GM06990 (cell line): ENCODE results near the gene TNN.

ENCODE experiments used
- DNase-seq: peaks from one replicate; pipeline ENCODE4 v3.0.0-alpha.2; 2011; ENCODE audit not compliant: insufficient read length; ENCODE audit errors: extremely low read depth
- H3K27me3 ChIP-seq: replicated peaks from 2 replicates; pipeline ENCODE4 v1.6.0; 2011; ENCODE audit warnings: low read length; ENCODE audit not compliant: control insufficient read depth, insufficient read depth
- H3K36me3 ChIP-seq: 2 replicates; pipeline ENCODE4 v1.5.1; 2011; ENCODE audit warnings: low read length; ENCODE audit not compliant: control insufficient read depth, insufficient read depth
- H3K4me3 ChIP-seq: replicated peaks from 2 replicates; pipeline ENCODE4 v1.5.1; 2011; ENCODE audit warnings: low read depth, mild to moderate bottlenecking, control low read depth, low read length
- TF ChIP-seq, protein P1 (sequence below): IDR thresholded peaks from 2 replicates; pipeline ENCODE4 v1.5.1; 2011; ENCODE audit warnings: low read length, control low read depth, mild to moderate bottlenecking, inconsistent platforms; ENCODE audit not compliant: insufficient read depth, poor library complexity, severe bottlenecking

The TNN gene

DNA sequence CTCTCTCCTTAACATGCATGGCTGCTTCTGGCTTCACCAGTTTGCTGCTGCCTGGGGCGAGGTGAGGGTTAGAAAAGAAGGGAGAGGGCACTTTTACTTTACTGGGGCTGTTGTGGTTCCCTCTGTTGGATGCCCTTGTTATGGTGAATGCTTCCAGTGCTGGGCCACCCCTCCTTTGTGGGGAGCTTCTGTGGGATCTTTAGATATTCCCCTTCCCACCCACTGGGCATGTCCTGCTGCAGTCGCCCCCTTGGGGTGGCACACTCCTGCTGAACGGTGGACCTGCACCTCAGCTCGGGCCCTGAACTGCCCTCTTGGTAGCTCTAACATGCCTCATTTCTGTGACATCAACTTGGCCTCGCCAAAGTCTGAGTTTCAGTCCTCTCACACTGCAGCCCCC is 6.0 kb downstream of the TNN start:
- Histone ChIP-seq H3K27me3 (no peaks in the 10 kb centered on the region; the same call in 1 of the 2 replicates), H3K36me3 (no peaks in the 10 kb centered on the region), H3K4me3 (no peak overlapping the region)
- no peak for DNase-seq
- TF ChIP-seq, protein P1, sequence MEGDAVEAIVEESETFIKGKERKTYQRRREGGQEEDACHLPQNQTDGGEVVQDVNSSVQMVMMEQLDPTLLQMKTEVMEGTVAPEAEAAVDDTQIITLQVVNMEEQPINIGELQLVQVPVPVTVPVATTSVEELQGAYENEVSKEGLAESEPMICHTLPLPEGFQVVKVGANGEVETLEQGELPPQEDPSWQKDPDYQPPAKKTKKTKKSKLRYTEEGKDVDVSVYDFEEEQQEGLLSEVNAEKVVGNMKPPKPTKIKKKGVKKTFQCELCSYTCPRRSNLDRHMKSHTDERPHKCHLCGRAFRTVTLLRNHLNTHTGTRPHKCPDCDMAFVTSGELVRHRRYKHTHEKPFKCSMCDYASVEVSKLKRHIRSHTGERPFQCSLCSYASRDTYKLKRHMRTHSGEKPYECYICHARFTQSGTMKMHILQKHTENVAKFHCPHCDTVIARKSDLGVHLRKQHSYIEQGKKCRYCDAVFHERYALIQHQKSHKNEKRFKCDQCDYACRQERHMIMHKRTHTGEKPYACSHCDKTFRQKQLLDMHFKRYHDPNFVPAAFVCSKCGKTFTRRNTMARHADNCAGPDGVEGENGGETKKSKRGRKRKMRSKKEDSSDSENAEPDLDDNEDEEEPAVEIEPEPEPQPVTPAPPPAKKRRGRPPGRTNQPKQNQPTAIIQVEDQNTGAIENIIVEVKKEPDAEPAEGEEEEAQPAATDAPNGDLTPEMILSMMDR, result no peak

DNA sequence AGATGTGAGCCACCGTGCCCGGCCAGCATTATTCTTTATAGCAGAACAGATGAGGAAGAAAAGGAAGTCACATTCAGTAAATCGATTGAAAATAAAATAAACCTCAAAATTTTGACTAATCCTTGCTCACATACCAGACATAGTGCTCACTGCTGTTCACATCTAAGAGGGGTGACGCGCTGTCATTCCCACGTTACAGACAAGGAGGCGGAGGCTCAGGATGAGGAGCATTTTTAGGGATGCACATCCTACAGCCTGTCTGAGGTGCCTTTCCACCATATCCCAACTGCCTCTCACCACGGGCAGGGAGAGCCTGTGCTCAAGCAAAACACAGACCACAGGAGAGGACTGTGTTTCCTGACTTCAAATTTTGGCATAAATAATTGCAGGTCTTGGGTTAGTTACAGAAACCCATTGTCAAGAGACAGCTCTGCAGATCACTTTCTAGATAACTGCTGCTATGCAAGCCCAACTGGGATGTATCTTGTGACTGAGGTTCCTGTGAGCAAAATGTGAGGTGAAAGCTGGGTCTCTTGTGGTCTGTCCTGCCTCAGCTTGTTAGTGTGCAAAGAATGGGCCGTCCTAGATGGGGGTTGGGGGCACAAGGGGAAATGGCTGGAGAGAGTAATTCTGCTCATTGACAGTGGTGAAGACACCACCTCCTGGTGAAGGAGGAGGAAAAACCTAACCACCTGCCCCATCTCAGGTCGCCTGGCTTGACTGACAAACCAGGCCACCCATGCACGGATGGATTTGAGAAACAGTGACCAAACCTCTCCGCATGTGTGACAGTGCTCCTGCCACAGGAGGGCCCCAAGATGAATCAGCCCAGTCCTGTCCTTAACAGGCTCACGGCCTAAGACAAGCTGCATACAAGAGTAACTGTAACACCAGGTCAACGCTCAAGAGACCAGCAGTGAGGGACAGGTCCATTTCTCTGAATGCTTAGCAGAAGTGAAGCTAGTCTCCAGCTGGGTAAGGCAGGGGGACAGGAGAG is 8.2 kb downstream of the TNN start:
- TF ChIP-seq, protein P1, result no peak
- H3K27me3 ChIP-seq, result no peaks in the 10 kb centered on the region; the same call in 1 of the 2 replicates
- H3K36me3 ChIP-seq, result no peaks in the 10 kb centered on the region
- no peak overlapping the region for H3K4me3 ChIP-seq
- DNase-seq, result no peak

DNA sequence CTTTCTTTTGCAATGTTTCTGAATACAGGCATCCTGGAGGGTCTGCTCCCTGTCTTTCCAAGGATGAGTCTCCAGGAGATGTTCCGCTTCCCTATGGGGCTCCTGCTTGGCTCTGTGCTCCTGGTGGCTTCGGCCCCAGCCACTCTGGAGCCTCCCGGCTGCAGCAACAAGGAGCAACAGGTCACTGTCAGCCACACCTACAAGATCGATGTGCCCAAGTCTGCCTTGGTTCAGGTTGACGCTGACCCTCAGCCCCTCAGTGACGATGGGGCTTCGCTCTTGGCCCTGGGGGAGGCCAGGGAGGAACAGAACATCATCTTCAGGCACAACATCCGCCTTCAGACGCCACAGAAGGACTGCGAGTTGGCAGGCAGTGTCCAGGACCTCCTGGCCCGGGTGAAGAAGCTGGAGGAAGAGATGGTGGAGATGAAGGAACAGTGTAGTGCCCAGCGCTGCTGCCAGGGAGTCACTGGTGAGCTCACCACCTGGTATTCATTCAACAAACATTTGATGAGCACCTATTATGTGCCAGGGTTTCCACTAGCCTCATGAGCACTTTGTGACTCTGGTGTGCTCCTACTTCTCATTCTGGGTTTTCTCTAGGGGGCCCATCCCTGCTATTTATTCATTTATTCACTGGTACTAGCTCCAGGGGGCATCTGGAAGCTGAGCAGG is 9.9 kb downstream of the TNN start:
- H3K27me3 ChIP-seq, result no peaks in the 10 kb centered on the region; the same call in 1 of the 2 replicates
- TF ChIP-seq, protein P1, result no peak
- no peak overlapping the region for H3K4me3 ChIP-seq
- no peak for DNase-seq
- no peaks in the 10 kb centered on the region for H3K36me3 ChIP-seq

DNA sequence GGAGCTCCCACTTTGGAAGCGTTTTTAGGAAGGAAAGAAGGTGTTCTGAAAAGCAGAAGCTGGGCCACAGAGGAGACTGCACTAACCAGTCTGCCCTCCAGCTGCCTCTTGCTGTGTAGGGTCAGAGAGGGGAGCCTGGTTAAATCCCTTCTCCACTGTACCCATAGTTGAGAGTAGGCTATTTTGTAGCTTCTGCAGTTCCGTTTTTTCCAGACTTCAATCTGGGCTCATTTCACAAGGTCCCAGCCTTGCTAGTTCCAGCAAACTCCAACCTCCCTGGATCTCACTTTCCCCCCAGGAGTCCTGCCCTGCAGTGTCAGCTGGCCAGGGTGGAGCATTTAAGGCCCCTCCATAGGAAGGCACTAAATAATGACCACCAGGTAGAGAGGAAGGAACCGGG is 11.0 kb downstream of the TNN start:
- DNase-seq, result no peak
- H3K27me3 ChIP-seq, result no peaks in the 10 kb centered on the region; the same call in none of the 2 replicates
- no peaks in the 10 kb centered on the region for H3K36me3 ChIP-seq
- H3K4me3 ChIP-seq, result no peak overlapping the region
- TF ChIP-seq, protein P1, result no peak

DNA sequence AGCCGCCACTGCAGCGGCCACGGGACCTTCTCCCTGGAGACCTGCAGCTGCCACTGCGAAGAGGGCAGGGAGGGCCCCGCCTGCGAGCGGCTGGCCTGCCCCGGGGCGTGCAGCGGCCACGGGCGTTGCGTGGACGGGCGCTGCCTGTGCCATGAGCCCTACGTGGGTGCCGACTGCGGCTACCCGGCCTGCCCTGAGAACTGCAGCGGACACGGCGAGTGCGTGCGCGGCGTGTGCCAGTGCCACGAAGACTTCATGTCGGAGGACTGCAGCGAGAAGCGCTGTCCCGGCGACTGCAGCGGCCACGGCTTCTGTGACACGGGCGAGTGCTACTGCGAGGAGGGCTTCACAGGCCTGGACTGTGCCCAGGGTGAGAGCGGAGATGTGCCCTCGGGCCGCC is 11.7 kb downstream of the TNN start:
- no peaks in the 10 kb centered on the region; the same call in none of the 2 replicates for H3K27me3 ChIP-seq
- no peak for DNase-seq
- no peak overlapping the region for H3K4me3 ChIP-seq
- no peaks in the 10 kb centered on the region for H3K36me3 ChIP-seq
- TF ChIP-seq, protein P1, result no peak
